ENCODE results near the gene RNF39. TPM values are rescaled to one million over a fixed set of nuclear protein-coding genes. Genes with fewer than 3 reads are reported as not detected.

The RNF39 gene
- polyA plus RNA-seq, 3 donors, result 0.04 TPM; not detected in 2

DNA sequence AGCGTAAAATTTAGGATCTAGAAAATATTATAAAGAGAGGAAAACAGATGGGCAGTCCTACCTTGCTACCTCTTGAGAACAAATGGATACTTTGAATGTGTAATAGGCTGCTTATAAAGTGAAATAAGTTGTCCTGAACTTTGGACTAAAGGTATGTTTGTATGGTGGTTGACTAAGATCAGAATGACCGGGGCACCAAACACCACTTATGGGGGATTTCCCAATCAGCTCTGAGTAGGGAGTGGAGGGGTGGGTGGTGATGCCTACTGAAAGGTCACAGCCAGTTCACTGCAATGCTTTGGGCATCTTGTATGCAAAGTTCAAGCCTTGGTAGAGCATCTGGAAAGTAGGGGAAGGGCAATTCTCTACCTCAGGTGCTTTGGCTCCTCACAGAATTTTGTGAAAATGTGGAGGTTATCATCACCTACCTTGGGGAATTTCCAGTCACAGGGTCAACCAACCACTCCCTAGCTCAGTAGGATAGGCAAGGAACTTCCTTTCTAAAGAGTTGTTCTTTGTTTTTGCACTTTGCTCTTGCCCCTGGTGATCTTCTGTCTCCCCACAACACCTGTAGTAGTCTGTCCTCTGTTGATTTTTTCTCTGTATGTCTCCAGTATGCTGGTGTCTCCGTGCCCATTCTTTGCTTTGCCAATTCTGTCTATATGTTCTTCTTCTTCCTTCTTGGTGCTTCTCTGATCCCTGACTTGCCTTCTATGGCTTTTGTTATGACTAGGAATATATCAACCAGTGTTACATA lies 37.6 kb upstream of the RNF39 start, which contains the start of gene TRIM31:
TRIM31 (minus strand) TSS at position 88 of the 757 bp plus-strand sequence. CDS start 285 bp downstream, outside the sequence.
- H3K4me1 ChIP-seq (ENCODE audit: control insufficient read depth in 1 of 2, insufficient read depth in 2 of 2, low read length in 2 of 2), result no peaks in the 10 kb centered on the region
- no peak within 1 kb of the TSS for H3K9ac ChIP-seq (ENCODE audit: insufficient read depth, low read length, poor library complexity, severe bottlenecking)
- no peak within 1 kb of the TSS for H2AFZ ChIP-seq (ENCODE audit: insufficient read depth, low read depth, low read length, poor library complexity, severe bottlenecking)
- H3K27me3 Mint-ChIP-seq (ENCODE audit: low read depth in 3 of 3), result peaks cover 53 to 63% (median 58%) of the 10 kb centered on the region in 3 donors
- intact Hi-C loops (cut with micrococcal nuclease), result no loop called here
- peaks cover 48 to 56% of the 10 kb centered on the region in 2 donors for H3K27me3 ChIP-seq (ENCODE audit: control insufficient read depth in 2 of 2, insufficient read depth in 2 of 2, low read length in 2 of 2)
- H3K4me1 Mint-ChIP-seq, result peaks cover 4% of the 10 kb centered on the region
- no peaks in the 10 kb centered on the region for H3K79me2 ChIP-seq (ENCODE audit: insufficient read depth, low read length)
- 100% methylated on average over 1 of the region's 3 CpGs for WGBS (ENCODE audit: insufficient coverage)
- no peaks in the 10 kb centered on the region for H4K20me1 ChIP-seq (ENCODE audit: insufficient read depth, low read length)
- H3K36me3 ChIP-seq (replicated peaks in 1 of 2; ENCODE audit: control insufficient read depth in 1 of 2, insufficient read depth in 2 of 2, low read length in 2 of 2), result no peaks in the 10 kb centered on the region
- DNase-seq, result peak in 1 of 3 donors; percentile 25
- no peak within 1 kb of the TSS for H3K27ac Mint-ChIP-seq
- no peaks in the 10 kb centered on the region for H3K9me3 ChIP-seq (replicated peaks in 1 of 2; ENCODE audit: control insufficient read depth in 1 of 2, insufficient read depth in 1 of 2, low read length in 2 of 2)
- TF ChIP-seq, protein P1, sequence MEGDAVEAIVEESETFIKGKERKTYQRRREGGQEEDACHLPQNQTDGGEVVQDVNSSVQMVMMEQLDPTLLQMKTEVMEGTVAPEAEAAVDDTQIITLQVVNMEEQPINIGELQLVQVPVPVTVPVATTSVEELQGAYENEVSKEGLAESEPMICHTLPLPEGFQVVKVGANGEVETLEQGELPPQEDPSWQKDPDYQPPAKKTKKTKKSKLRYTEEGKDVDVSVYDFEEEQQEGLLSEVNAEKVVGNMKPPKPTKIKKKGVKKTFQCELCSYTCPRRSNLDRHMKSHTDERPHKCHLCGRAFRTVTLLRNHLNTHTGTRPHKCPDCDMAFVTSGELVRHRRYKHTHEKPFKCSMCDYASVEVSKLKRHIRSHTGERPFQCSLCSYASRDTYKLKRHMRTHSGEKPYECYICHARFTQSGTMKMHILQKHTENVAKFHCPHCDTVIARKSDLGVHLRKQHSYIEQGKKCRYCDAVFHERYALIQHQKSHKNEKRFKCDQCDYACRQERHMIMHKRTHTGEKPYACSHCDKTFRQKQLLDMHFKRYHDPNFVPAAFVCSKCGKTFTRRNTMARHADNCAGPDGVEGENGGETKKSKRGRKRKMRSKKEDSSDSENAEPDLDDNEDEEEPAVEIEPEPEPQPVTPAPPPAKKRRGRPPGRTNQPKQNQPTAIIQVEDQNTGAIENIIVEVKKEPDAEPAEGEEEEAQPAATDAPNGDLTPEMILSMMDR (IDR thresholded peaks at IDR 0.05), result no peak
- H3K27ac ChIP-seq (ENCODE audit: low read depth in 1 of 2, low read length in 2 of 2), result no peak within 1 kb of the TSS
- peak within 1 kb of the TSS in 1 of 2 donors; percentile 52 for H3K4me3 Mint-ChIP-seq
- no peak within 1 kb of the TSS for H3K4me2 ChIP-seq (replicated peaks; ENCODE audit: extremely low read depth, low read length, poor library complexity, severe bottlenecking)
- H3K9me3 Mint-ChIP-seq, result peaks cover 0 to 2% (median 0%) of the 10 kb centered on the region in 7 donors
- H3K36me3 Mint-ChIP-seq, result no peaks in the 10 kb centered on the region
- H3K4me3 ChIP-seq (replicated peaks in 1 of 3; ENCODE audit: low read depth in 2 of 3, low read length in 3 of 3), result no peak within 1 kb of the TSS

DNA sequence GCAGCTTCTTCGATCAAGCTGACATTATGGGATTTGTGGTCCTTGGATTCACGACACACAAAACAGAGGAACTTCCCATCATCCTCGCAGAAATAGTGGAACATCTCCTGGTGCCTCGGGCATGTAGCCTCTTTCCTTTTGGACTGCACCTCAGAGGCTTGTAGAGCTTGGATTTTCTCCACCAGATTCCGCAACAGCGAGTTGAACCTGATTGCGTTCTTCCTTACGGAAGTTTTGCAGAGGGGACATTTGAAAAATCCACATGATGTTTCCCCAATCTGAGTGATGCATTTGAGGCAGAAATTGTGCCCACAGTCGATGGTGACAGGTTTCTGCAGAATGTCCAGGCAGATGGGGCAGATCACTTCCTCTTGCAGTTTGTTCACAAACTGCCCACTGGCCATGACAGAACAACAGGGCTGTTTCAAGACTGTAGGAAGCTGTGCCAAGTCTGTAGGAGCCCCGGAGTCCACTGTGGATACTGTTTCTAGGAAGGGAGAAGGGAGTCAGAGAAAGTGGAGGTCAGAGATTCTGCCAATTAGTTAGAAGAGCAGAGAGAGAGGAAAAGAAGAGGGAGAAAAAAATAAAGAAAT lies 36.9 kb upstream of the RNF39 start:
- H3K4me3 ChIP-seq (replicated peaks in 1 of 3; ENCODE audit: low read depth in 2 of 3, low read length in 3 of 3), result no peak overlapping the region
- Mint-ChIP-seq H3K36me3 (no peaks in the 10 kb centered on the region), H3K9me3 (peaks cover 0 to 2% (median 0%) of the 10 kb centered on the region in 7 donors), H3K27ac (no peak overlapping the region), H3K4me3 (peak overlapping the region in 1 of 2 donors; percentile 52), H3K27me3 (ENCODE audit: low read depth in 3 of 3) (peaks cover 52 to 64% (median 62%) of the 10 kb centered on the region in 3 donors), H3K4me1 (peaks cover 11% of the 10 kb centered on the region)
- H3K9ac ChIP-seq (ENCODE audit: insufficient read depth, low read length, poor library complexity, severe bottlenecking), result no peak overlapping the region
- no peaks in the 10 kb centered on the region for H3K36me3 ChIP-seq (replicated peaks in 1 of 2; ENCODE audit: control insufficient read depth in 1 of 2, insufficient read depth in 2 of 2, low read length in 2 of 2)
- no peak overlapping the region for H3K4me2 ChIP-seq (replicated peaks; ENCODE audit: extremely low read depth, low read length, poor library complexity, severe bottlenecking)
- H3K4me1 ChIP-seq (ENCODE audit: control insufficient read depth in 1 of 2, insufficient read depth in 2 of 2, low read length in 2 of 2), result no peaks in the 10 kb centered on the region
- no peak overlapping the region for H3K27ac ChIP-seq (ENCODE audit: low read depth in 1 of 2, low read length in 2 of 2)
- no peak for DNase-seq
- peaks cover 48 to 60% of the 10 kb centered on the region in 2 donors for H3K27me3 ChIP-seq (ENCODE audit: control insufficient read depth in 2 of 2, insufficient read depth in 2 of 2, low read length in 2 of 2)
- no peak overlapping the region for H2AFZ ChIP-seq (ENCODE audit: insufficient read depth, low read depth, low read length, poor library complexity, severe bottlenecking)
- 79% methylated on average over 9 of the region's 10 CpGs for WGBS (ENCODE audit: insufficient coverage)
- H4K20me1 ChIP-seq (ENCODE audit: insufficient read depth, low read length), result no peaks in the 10 kb centered on the region
- intact Hi-C loops (cut with micrococcal nuclease), result no loop called here
- TF ChIP-seq, protein P1 (IDR thresholded peaks at IDR 0.05), result no peak
- no peaks in the 10 kb centered on the region for H3K79me2 ChIP-seq (ENCODE audit: insufficient read depth, low read length)
- no peaks in the 10 kb centered on the region for H3K9me3 ChIP-seq (replicated peaks in 1 of 2; ENCODE audit: control insufficient read depth in 1 of 2, insufficient read depth in 1 of 2, low read length in 2 of 2)
